Ovary (tissue), 3 donors: ENCODE results near the gene MBD5.

ENCODE experiments used
- EP300 ChIP-seq: sonication (generic); formaldehyde crosslinking; IDR thresholded peaks from one replicate; pipeline ENCODE4 v1.6.1; 2017; ENCODE audit warnings: antibody characterized with exemption
- POLR2A ChIP-seq: fragments of 450-650 bp; IDR thresholded peaks from one replicate; pipeline ENCODE4 v1.6.1; 2017; ENCODE audit warnings: antibody characterized with exemption, mild to moderate bottlenecking, moderate library complexity
- TF ChIP-seq, protein P1 (sequence below), 3 donors: fragments of 450-650 bp in 2 of 3; fragments of 200-600 bp in 1 of 3; IDR thresholded peaks; one replicate each; pipeline versions ENCODE4 v1.5.1 to v1.8.0; 2016 to 2022; ENCODE audit warnings: antibody characterized with exemption in 3 of 3, mild to moderate bottlenecking in 1 of 3
- donor health status: DM: no; HTN: no; CAD: no.

DNA sequence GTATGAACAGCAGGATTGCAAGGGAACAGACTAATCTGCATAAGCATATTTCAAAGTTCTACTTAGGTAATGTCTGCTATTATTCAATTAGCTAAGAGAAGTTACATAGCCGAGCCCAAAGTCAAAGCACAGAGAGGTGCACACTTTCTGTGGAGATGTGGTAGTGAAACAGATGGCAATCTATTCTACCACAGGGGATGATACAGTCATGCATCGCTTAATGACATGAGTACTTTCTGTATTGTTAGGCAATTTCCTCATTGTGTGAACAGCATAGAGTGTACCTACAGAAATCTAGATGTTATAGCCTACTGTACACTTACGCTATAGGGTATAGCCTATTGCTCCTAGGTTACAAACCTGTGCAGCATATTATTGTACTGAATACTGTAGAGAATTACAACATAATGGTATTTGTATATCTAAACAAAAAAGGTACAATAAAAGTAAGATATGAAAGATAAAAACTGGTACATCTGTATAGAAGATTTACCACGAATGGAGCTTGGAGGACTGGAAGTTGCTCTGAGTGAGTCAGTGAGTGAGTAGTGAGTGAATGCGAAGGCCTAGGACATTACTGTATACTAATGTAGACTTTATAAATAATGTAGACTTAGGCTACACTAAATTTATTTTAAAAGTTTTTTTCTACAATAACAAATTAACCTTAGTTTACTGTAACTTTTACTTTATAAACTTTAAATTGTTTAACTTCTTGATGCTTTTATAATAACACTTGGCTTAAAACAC is 197.6 kb downstream of the MBD5 start:
- TF ChIP-seq, protein P1, sequence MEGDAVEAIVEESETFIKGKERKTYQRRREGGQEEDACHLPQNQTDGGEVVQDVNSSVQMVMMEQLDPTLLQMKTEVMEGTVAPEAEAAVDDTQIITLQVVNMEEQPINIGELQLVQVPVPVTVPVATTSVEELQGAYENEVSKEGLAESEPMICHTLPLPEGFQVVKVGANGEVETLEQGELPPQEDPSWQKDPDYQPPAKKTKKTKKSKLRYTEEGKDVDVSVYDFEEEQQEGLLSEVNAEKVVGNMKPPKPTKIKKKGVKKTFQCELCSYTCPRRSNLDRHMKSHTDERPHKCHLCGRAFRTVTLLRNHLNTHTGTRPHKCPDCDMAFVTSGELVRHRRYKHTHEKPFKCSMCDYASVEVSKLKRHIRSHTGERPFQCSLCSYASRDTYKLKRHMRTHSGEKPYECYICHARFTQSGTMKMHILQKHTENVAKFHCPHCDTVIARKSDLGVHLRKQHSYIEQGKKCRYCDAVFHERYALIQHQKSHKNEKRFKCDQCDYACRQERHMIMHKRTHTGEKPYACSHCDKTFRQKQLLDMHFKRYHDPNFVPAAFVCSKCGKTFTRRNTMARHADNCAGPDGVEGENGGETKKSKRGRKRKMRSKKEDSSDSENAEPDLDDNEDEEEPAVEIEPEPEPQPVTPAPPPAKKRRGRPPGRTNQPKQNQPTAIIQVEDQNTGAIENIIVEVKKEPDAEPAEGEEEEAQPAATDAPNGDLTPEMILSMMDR (IDR thresholded peaks at IDR 0.05) = no peak
- TF ChIP-seq EP300 = no peak
- no peak for TF ChIP-seq POLR2A
